WERI-Rb-1 (cell line): Measurements from ENCODE around the gene KCNC1.

Experiments
- DNase-seq: peaks from one replicate; pipeline ENCODE4 v3.0.0-alpha.2; 2020
- H3K27ac ChIP-seq: fragments of 250-450 bp; sonication (Bioruptor Pico); 2 replicates; pipeline ENCODE4 v1.5.1; 2020; ENCODE audit warnings: mild to moderate bottlenecking, moderate library complexity
- H3K27me3 ChIP-seq: fragments of 250-450 bp; sonication (Bioruptor Pico); 2 replicates; pipeline ENCODE4 v1.5.1; 2021; ENCODE audit warnings: mild to moderate bottlenecking, low read depth, moderate library complexity; ENCODE audit not compliant: insufficient read depth, severe bottlenecking
- H3K36me3 ChIP-seq: fragments of 250-450 bp; sonication (Bioruptor Pico); 2 replicates; pipeline ENCODE4 v1.5.1; 2020; ENCODE audit warnings: mild to moderate bottlenecking, moderate library complexity
- H3K4me3 ChIP-seq: 2 replicates; pipeline ENCODE4 v1.5.1; 2011; ENCODE audit warnings: low read depth, mild to moderate bottlenecking, control low read depth, low read length
- H3K9me3 ChIP-seq: fragments of 250-450 bp; sonication (Bioruptor Pico); 2 replicates; pipeline ENCODE4 v1.5.1; 2021; ENCODE audit warnings: mild to moderate bottlenecking, moderate library complexity; ENCODE audit not compliant: severe bottlenecking
- CTCF ChIP-seq: IDR thresholded peaks from 2 replicates; pipeline ENCODE4 v1.5.1; 2011; ENCODE audit warnings: low read depth, mild to moderate bottlenecking, control low read depth, inconsistent platforms, low read length

Gene KCNC1

DNA sequence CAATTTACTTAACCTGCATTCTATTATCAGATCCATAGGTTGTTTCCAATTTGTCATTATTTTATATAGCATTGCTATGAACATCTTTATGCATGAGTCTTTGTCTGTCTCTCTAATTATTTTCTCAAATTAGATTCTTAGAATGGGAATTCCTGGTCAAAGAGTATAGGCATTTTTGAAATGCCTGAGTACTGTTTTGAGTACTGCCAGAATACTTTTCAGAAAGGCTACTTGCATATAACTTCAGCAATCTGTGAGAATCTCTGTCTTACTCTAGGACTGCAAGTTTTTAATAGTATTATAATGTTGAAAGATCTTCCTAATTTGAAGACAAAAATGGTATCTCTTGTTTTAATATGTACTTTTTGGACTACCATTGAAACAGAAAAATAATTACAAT lies 56.6 kb downstream of the KCNC1 start:
- H3K4me3 ChIP-seq = no peak overlapping the region
- no peak for TF ChIP-seq CTCF
- H3K27me3 ChIP-seq = no peaks in the 10 kb centered on the region
- H3K27ac ChIP-seq = no peak overlapping the region
- no peak for DNase-seq
- H3K9me3 ChIP-seq = no peaks in the 10 kb centered on the region
- H3K36me3 ChIP-seq = no peaks in the 10 kb centered on the region

DNA sequence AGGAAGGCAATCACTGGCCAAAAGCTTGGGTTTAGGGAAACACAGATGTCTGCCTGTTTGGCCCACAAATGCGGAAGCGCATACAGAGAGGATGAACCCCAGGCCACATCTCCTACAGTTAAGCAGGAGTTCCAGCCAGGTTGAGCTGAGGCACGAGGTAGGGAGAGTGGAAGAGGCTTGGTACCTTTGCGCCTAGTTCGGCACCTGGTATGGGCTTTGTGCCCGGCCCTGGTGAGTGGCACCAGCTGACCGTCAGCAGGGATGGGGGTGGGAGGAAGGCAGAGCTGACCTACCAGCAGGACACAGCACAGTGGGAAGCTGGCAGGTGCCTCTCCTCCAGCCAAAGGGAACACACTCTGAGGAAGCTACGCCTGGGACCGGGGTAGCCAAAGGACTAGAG lies 57.6 kb downstream of the KCNC1 start:
- Histone ChIP-seq H3K4me3 (no peak overlapping the region), H3K27me3 (no peaks in the 10 kb centered on the region), H3K27ac (no peak overlapping the region), H3K9me3 (no peaks in the 10 kb centered on the region), H3K36me3 (no peaks in the 10 kb centered on the region)
- no peak for TF ChIP-seq CTCF
- no peak for DNase-seq

- no peaks in the 10 kb centered on the region for H3K36me3 ChIP-seq
- no peak overlapping the region for H3K27ac ChIP-seq
- no peak for TF ChIP-seq CTCF
- H3K9me3 ChIP-seq = no peaks in the 10 kb centered on the region
- H3K27me3 ChIP-seq = no peaks in the 10 kb centered on the region
- no peak for DNase-seq
- H3K4me3 ChIP-seq = no peak overlapping the region
These were observed 59.1 kb downstream of the KCNC1 start for GRCh38 chr11:17793642-17794170.

GRCh38 chr11:17794981-17795380 lies 60.4 kb downstream of the KCNC1 start:
- TF ChIP-seq CTCF = no peak
- DNase-seq = no peak
- H3K36me3 ChIP-seq = no peaks in the 10 kb centered on the region; the same call in 1 of the 2 replicates
- H3K27ac ChIP-seq = no peak overlapping the region
- no peaks in the 10 kb centered on the region for H3K27me3 ChIP-seq
- no peaks in the 10 kb centered on the region for H3K9me3 ChIP-seq
- H3K4me3 ChIP-seq = no peak overlapping the region

- DNase-seq = no peak
- TF ChIP-seq CTCF = no peak
- no peak overlapping the region for H3K27ac ChIP-seq
- H3K27me3 ChIP-seq = no peaks in the 10 kb centered on the region
- no peaks in the 10 kb centered on the region; the same call in 1 of the 2 replicates for H3K36me3 ChIP-seq
- no peaks in the 10 kb centered on the region for H3K9me3 ChIP-seq
- H3K4me3 ChIP-seq = no peak overlapping the region
These were observed 61.6 kb downstream of the KCNC1 start for GRCh38 chr11:17796154-17796553.

DNA sequence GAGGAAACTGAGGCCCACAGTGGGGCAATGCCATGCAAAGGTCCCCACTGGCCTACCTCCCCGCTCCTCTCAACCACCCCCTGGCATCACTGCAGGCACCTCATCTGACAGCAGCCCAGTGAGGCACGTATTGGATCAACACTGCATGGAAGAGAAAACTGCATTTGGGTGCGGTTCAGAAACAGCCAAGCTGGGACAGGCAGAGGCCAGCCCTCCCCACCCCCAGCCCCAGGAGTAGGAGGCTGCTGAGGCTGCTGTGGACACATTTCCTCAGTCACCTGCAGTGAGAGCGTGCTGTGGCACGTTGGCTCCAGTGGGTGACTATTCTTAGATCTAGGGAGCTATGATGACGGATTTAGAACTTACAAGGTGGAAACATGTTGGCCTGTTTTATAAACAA lies 63.7 kb downstream of the KCNC1 start:
- no peak overlapping the region for H3K4me3 ChIP-seq
- H3K27me3 ChIP-seq = no peaks in the 10 kb centered on the region
- TF ChIP-seq CTCF = no peak
- no peaks in the 10 kb centered on the region; the same call in 1 of the 2 replicates for H3K36me3 ChIP-seq
- no peak overlapping the region for H3K27ac ChIP-seq
- no peaks in the 10 kb centered on the region for H3K9me3 ChIP-seq
- no peak for DNase-seq
